Keratinocyte (primary cell): ENCODE measurements around the gene SLC41A3. TPM values are rescaled to one million over a fixed set of nuclear protein-coding genes. Genes with fewer than 3 reads are reported as not detected.

Experiments used
- DNase-seq: peaks from one replicate; pipeline ENCODE4 v3.0.0-alpha.2; 2011; ENCODE audit warnings: low read depth, missing footprints, low spot score
- FAIRE-seq: peaks from 2 replicates; lab custom pipeline; 2011; peaks lifted over from hg19 to GRCh38; lab: Jason Lieb, UNC
- H2AFZ ChIP-seq: 2 replicates; pipeline ENCODE4 v1.6.0; 2012; ENCODE audit warnings: low read length, control low read depth, inconsistent platforms; ENCODE audit not compliant: control insufficient read depth
- H3K27ac ChIP-seq: 2 replicates; pipeline ENCODE4 v1.5.1; 2011; ENCODE audit warnings: low read length; ENCODE audit not compliant: control insufficient read depth, insufficient read depth
- H3K27me3 ChIP-seq: 3 replicates; pipeline ENCODE4 v1.6.0; 2011; ENCODE audit warnings: low read length; ENCODE audit not compliant: control insufficient read depth, insufficient read depth; ENCODE audit errors: extremely low read depth
- H3K36me3 ChIP-seq, 2 experiments: 2 replicates in 1 of 2; 3 replicates in 1 of 2; pipeline ENCODE4 v1.5.1; 2011; ENCODE audit warnings: low read length in 2 of 2, mild to moderate bottlenecking in 1 of 2; ENCODE audit not compliant: control insufficient read depth in 2 of 2, insufficient read depth in 2 of 2; ENCODE audit errors: extremely low read depth in 1 of 2
- H3K4me1 ChIP-seq: 3 replicates; pipeline ENCODE4 v1.5.1; 2011; ENCODE audit warnings: low read length; ENCODE audit not compliant: control insufficient read depth, insufficient read depth; ENCODE audit errors: extremely low read depth
- H3K4me2 ChIP-seq: 3 replicates; pipeline ENCODE4 v1.6.0; 2011; ENCODE audit warnings: low read depth, low read length; ENCODE audit not compliant: control insufficient read depth, insufficient read depth; ENCODE audit errors: extremely low read depth
- H3K4me3 ChIP-seq, 3 experiments: fragments of 200-600 bp in 1 of 3; sonication (generic) in 1 of 3; 2 replicates in 2 of 3; 3 replicates in 1 of 3; pipeline ENCODE4 v1.5.1; 2011 to 2016; ENCODE audit warnings: low read length in 3 of 3, mild to moderate bottlenecking in 3 of 3, control low read depth in 2 of 3, inconsistent platforms in 1 of 3, low read depth in 1 of 3, mixed read lengths in 1 of 3, mixed run types in 1 of 3, moderate library complexity in 1 of 3; ENCODE audit not compliant: control insufficient read depth in 2 of 3, insufficient read depth in 2 of 3; ENCODE audit errors: extremely low read depth in 1 of 3
- H3K79me2 ChIP-seq: 2 replicates; pipeline ENCODE4 v1.6.0; 2012; ENCODE audit warnings: low read length; ENCODE audit not compliant: control insufficient read depth, insufficient read depth
- H3K9ac ChIP-seq: 3 replicates; pipeline ENCODE4 v1.6.0; 2011; ENCODE audit warnings: low read length; ENCODE audit not compliant: control insufficient read depth, insufficient read depth; ENCODE audit errors: extremely low read depth
- H3K9me1 ChIP-seq: 3 replicates; pipeline ENCODE4 v1.6.0; 2011; ENCODE audit warnings: low read length; ENCODE audit not compliant: control insufficient read depth, insufficient read depth; ENCODE audit errors: extremely low read depth
- H3K9me3 ChIP-seq: 2 replicates; pipeline ENCODE4 v1.5.1; 2012; ENCODE audit warnings: low read depth, low read length; ENCODE audit not compliant: control insufficient read depth
- H4K20me1 ChIP-seq: 3 replicates; pipeline ENCODE4 v1.6.0; 2011; ENCODE audit warnings: low read length; ENCODE audit not compliant: control insufficient read depth, insufficient read depth; ENCODE audit errors: extremely low read depth
- CTCF ChIP-seq, 3 experiments: IDR thresholded peaks in 1 of 3; conservative IDR thresholded peaks in 1 of 3; optimal IDR thresholded peaks in 1 of 3; 2 replicates in 2 of 3; 3 replicates in 1 of 3; pipeline versions ENCODE3 to v1.5.1; 2011; ENCODE audit warnings: low read length in 3 of 3, mild to moderate bottlenecking in 3 of 3, moderate library complexity in 2 of 3, control low read depth in 1 of 3, inconsistent platforms in 1 of 3; ENCODE audit not compliant: insufficient read depth in 2 of 3; ENCODE audit errors: extremely low read depth in 1 of 3
- EZH2 ChIP-seq: IDR thresholded peaks from one replicate; pipeline ENCODE4 v1.6.1; 2012; ENCODE audit warnings: inconsistent platforms, mild to moderate bottlenecking, low read length, moderate library complexity
- dilution Hi-C: fragments of 300-500 bp; cut with MboI; formaldehyde crosslinking; loops from one replicate; pipeline ENCODE4 v1.7.0; 2020; ENCODE audit warnings: low sequenced_read_pairs; ENCODE audit not compliant: extremely low pct_ligation_motif_present
- polyA plus RNA-seq, 5 experiments: library from polyadenylated mRNA; depleted of rRNA in 3 of 5; stranded (reverse) in 3 of 5; stranded (forward) in 1 of 5; unstranded in 1 of 5; fragments of >200 nt; gene quantifications; 1 replicate in 1 of 5; 2 replicates in 3 of 5; 3 replicates in 1 of 5; pipeline versions ENCODE4 v1.2.1 to v1.2.3, GENCODE V29; 2011 to 2012; ENCODE audit warnings: missing spikeins in 2 of 5, low read depth in 1 of 5, low replicate concordance in 1 of 5

The SLC41A3 gene
- polyA plus RNA-seq, 1 donor (not counting 4 experiments of a cell fraction or from before 2014, with no cell fraction given): 30.2 TPM

- Histone ChIP-seq H3K27ac (no peak overlapping the region), H3K4me2 (no peak overlapping the region), H3K9ac (no peak overlapping the region), H3K79me2 (no peaks in the 10 kb centered on the region), H3K9me1 (no peaks in the 10 kb centered on the region), H3K27me3 (no peaks in the 10 kb centered on the region), H4K20me1 (no peaks in the 10 kb centered on the region), H3K9me3 (no peaks in the 10 kb centered on the region), H3K36me3 (peaks cover 0 to 1% of the 10 kb centered on the region in 2 experiments), H2AFZ (no peak overlapping the region), H3K4me3 (no peak overlapping the region), H3K4me1 (peaks cover 11% of the 10 kb centered on the region)
- no peak for FAIRE-seq
- DNase-seq: no peak
- TF ChIP-seq EZH2: no peak
- TF ChIP-seq CTCF (optimal IDR thresholded peaks at IDR 0.05 in 1 of 3, IDR thresholded peaks at IDR 0.05 in 1 of 3, conservative IDR thresholded peaks at IDR 0.05 in 1 of 3; ENCODE audit: extremely low read depth in 1 of 3, insufficient read depth in 2 of 3, low read length in 3 of 3): no peak
- dilution Hi-C loops: no loop called here
These were observed 33.3 kb downstream of the SLC41A3 start for GRCh38 chr3:126050626-126051025.

DNA sequence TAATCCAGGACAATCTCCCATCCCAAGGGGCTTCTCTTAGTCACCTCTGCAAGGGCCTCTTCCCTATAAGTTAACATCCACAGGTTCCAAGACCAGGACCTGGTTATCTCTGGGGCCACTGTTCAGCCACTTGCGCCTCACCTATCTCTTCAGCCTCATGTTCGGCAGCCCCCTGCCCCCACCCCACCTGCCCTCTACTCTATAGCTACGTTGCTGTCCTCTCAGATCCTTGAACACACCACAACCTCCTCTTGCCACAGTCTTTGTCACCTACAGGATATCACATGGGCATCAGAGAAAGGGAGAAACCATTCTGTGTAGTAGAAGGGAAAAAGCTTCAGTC, 33.9 kb downstream of the SLC41A3 start:
- Histone ChIP-seq H3K9me1 (no peaks in the 10 kb centered on the region), H3K4me2 (no peak overlapping the region), H3K9ac (no peak overlapping the region), H3K4me3 (no peak overlapping the region), H3K36me3 (peaks cover 0 to 1% of the 10 kb centered on the region in 2 experiments), H3K27me3 (no peaks in the 10 kb centered on the region), H3K79me2 (no peaks in the 10 kb centered on the region), H2AFZ (no peak overlapping the region), H3K9me3 (no peaks in the 10 kb centered on the region), H4K20me1 (no peaks in the 10 kb centered on the region), H3K4me1 (peaks cover 11% of the 10 kb centered on the region), H3K27ac (no peak overlapping the region)
- FAIRE-seq (no peak), DNase-seq (no peak)
- TF ChIP-seq CTCF (optimal IDR thresholded peaks at IDR 0.05 in 1 of 3, IDR thresholded peaks at IDR 0.05 in 1 of 3, conservative IDR thresholded peaks at IDR 0.05 in 1 of 3; ENCODE audit: extremely low read depth in 1 of 3, insufficient read depth in 2 of 3, low read length in 3 of 3) (no peak), EZH2 (no peak)
- dilution Hi-C loops: no loop called here
